NT2/D1 (cell line): ENCODE data around the gene EIF3I.

Source experiments
- SUZ12 ChIP-seq: IDR thresholded peaks from 2 replicates; pipeline ENCODE4 v1.6.1; 2011; ENCODE audit not compliant: insufficient read length, insufficient read depth; ENCODE audit errors: extremely low read depth
- YY1 ChIP-seq: IDR thresholded peaks from 2 replicates; pipeline ENCODE4 v1.6.1; 2011; ENCODE audit not compliant: insufficient read length, insufficient read depth
- ZNF274 ChIP-seq: IDR thresholded peaks from 2 replicates; pipeline ENCODE4 v1.6.1; 2011; ENCODE audit warnings: mild to moderate bottlenecking, low read depth, low read length

DNA sequence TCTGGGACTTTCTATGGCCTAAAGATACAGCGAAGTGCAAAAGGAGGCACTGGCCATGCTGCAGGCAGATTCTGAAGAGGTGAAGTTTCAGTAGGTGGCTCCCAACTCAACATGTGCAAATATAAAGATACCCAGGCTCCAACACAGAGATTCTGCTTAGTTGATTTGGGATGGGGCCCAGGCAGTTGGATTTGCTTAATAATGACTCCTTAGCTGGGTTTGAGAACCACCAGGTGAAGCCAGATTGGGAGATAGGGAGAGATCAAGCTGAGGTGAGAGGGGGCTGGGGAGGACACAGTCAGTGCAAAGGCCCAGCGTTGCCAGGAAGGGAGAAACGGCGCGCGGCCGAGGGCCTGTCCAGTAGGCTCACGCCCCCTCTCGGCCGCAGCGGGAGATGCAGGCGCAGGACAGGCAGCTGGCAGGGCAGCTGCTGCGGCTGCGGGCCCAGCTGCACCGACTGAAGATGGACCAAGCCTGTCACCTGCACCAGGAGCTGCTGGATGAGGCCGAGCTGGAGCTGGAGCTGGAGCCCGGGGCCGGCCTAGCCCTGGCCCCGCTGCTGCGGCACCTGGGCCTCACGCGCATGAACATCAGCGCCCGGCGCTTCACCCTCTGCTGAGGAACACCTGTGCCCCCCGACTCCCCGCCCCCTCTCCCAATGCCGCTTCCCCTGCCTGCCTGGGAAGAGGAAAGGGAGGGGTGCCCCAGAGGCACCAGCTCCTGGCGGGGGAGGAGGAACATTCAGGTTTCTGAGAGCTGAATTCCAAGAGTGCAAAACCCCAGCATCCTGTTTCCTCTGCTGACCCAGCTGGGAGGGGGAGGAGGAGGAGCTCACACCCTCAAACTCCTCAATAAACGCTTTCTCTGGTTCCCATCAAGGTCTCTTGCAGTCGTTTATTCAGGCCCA, 26.0 kb downstream of the EIF3I start:
- TF ChIP-seq YY1 (no peak), ZNF274 (no peak), SUZ12 (no peak)
